ENCODE measurements around the gene ACP2. TPM values are rescaled to one million over a fixed set of nuclear protein-coding genes. Genes with fewer than 3 reads are reported as not detected.
A peak's percentile ranks its signal among the peaks of the same experiment; 100 is the strongest.
"Not testable (repeated sequence)": the region's sequence is repeated elsewhere in the genome, so short reads cannot be mapped to it uniquely, and the experiment has no call there.

ACP2 gene
- total and polyA plus RNA-seq, 7 donors, result 7.1 to 19.0 (median 16.4) TPM

DNA sequence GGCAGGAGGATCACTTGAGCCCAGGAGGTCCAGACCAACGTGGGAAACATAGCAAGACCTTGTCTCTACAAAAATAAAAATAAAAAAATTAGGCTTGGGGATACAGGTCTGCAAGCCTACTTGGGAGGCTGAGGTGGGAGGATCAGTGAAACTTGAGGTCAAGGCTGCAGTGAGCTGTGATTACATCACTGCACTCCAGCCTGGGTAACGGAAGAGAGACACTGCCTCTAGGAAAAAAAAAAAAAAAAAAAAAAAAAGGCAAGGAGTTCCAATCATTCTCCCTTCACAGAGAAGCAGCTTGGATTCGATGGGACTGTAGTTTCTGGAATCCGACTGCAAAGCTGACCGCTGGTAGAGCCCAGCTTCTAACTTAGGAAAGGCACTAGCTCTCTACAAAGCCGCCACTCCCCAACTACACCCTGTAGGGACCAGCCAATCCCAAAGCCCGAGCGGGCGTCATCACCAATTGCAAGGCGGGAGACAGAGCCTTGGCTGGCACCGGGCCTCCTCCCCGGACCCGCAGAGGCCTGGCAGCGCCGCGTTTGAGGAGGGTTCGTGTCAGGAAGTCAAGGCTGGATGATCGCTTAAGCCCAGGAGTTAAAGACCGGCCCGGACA, 34.6 kb downstream of the ACP2 start:
- peak overlapping the region; percentile 92 for H3K27ac ChIP-seq
- intact Hi-C loops (cut with DNase I), result loop anchor here in 1 of 2 donors (2.0 kb wide), 1 partner anchor 27 kb away; the partner anchor contains the start of gene PACSIN3
- no peak for TF ChIP-seq CTCF (IDR thresholded peaks at IDR 0.05)
- no peaks in the 10 kb centered on the region for H3K9me3 ChIP-seq
- peaks cover 0 to 22% of the 10 kb centered on the region in 2 donors for H3K36me3 ChIP-seq (ENCODE audit: insufficient read depth in 1 of 2, low read depth in 1 of 2)
- peaks cover 23% of the 10 kb centered on the region for H3K4me1 ChIP-seq
- H3K4me3 ChIP-seq, result peak overlapping the region; percentile 83
- ATAC-seq (peak; percentile 93 to 95 (median 94)), DNase-seq (peak; percentile 93 to 96)
- H3K27me3 ChIP-seq (ENCODE audit: insufficient read depth in 3 of 3, low read length in 2 of 3), result no peaks in the 10 kb centered on the region
- 5 to 7% (median 5%) methylated on average over 20 of the region's 20 CpGs for WGBS, 3 donors

DNA sequence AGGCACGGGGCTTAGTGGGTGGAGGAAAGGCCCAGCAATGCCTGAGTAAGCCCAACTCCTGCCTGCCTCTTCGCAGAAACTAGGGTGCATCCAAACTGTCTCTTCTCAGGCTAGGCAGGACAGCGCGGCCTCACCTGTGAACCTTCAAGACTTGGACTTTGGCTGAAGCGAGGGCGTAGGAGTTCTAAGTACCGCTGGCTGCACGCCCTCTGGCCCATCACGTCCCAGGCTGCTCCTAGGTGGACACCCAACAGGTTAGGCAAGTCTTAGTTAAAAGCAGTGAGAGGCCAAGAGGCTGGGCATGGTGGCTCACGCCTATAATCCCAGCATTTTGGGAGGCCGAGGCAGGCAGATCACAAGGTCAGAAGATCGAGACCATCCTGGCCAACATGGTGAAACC, 35.7 kb downstream of the ACP2 start:
- intact Hi-C loops (cut with DNase I), result no loop called here
- 92 to 94% (median 94%) methylated on average over 12 of the region's 12 CpGs for WGBS, 3 donors
- no peak for ATAC-seq

GRCh38 chr11:47208628-47209027, 40.0 kb downstream of the ACP2 start:
- no peak for DNase-seq
- Histone ChIP-seq H3K4me1 (peaks cover 3% of the 10 kb centered on the region), H3K27ac (no peak overlapping the region), H3K27me3 (ENCODE audit: insufficient read depth in 3 of 3, low read length in 2 of 3) (no peaks in the 10 kb centered on the region), H3K4me3 (no peak overlapping the region), H3K9me3 (no peaks in the 10 kb centered on the region), H3K36me3 (ENCODE audit: insufficient read depth in 1 of 2, low read depth in 1 of 2) (no peaks in the 10 kb centered on the region)
- no peak for ATAC-seq
- 74 to 79% (median 75%) methylated on average over 5 of the region's 5 CpGs for WGBS, 3 donors
- no peak for TF ChIP-seq CTCF (IDR thresholded peaks at IDR 0.05)
- intact Hi-C loops (cut with DNase I), result no loop called here

More for the DNA sequence above, 35.7 kb downstream of the ACP2 start:
- Histone ChIP-seq H3K36me3 (ENCODE audit: insufficient read depth in 1 of 2, low read depth in 1 of 2) (peaks cover 0 to 11% of the 10 kb centered on the region in 2 donors), H3K9me3 (no peaks in the 10 kb centered on the region), H3K27me3 (ENCODE audit: insufficient read depth in 3 of 3, low read length in 2 of 3) (no peaks in the 10 kb centered on the region), H3K4me3 (no peak overlapping the region), H3K27ac (peak overlapping the region; percentile 92), H3K4me1 (peaks cover 23% of the 10 kb centered on the region)
- no peak for DNase-seq
- TF ChIP-seq CTCF (IDR thresholded peaks at IDR 0.05), result no peak

GRCh38 chr11:47208008-47208552, 40.5 kb downstream of the ACP2 start:
- H3K4me1 ChIP-seq; H3K27ac ChIP-seq; H3K36me3 ChIP-seq (ENCODE audit: insufficient read depth in 1 of 2, low read depth in 1 of 2); H3K27me3 ChIP-seq (ENCODE audit: insufficient read depth in 3 of 3, low read length in 2 of 3); DNase-seq; intact Hi-C loops (cut with DNase I); H3K4me3 ChIP-seq; ATAC-seq; H3K9me3 ChIP-seq: not testable (repeated sequence)
- WGBS, 3 donors, result 91 to 92% (median 92%) methylated on average over 13 of the region's 13 CpGs

- Histone ChIP-seq H3K36me3 (ENCODE audit: insufficient read depth in 1 of 2, low read depth in 1 of 2) (no peaks in the 10 kb centered on the region), H3K4me1 (no peaks in the 10 kb centered on the region), H3K9me3 (no peaks in the 10 kb centered on the region), H3K27me3 (ENCODE audit: insufficient read depth in 3 of 3, low read length in 2 of 3) (no peaks in the 10 kb centered on the region), H3K4me3 (no peak overlapping the region), H3K27ac (no peak overlapping the region)
- no peak for DNase-seq
- ATAC-seq, result no peak
- WGBS, 3 donors, result 80 to 86% (median 83%) methylated on average over 6 of the region's 6 CpGs
- no peak for TF ChIP-seq CTCF (IDR thresholded peaks at IDR 0.05)
- intact Hi-C loops (cut with DNase I), result no loop called here
Observed at GRCh38 chr11:47207459-47207858, 41.2 kb downstream of the ACP2 start.

GRCh38 chr11:47206577-47206976, 42.0 kb downstream of the ACP2 start:
- intact Hi-C loops (cut with DNase I), result not testable (repeated sequence)

More at GRCh38 chr11:47206577-47206976, 42.0 kb downstream of the ACP2 start:
- H3K4me1 ChIP-seq; DNase-seq; H3K36me3 ChIP-seq (ENCODE audit: insufficient read depth in 1 of 2, low read depth in 1 of 2); ATAC-seq; H3K9me3 ChIP-seq; H3K27ac ChIP-seq; H3K27me3 ChIP-seq (ENCODE audit: insufficient read depth in 3 of 3, low read length in 2 of 3); H3K4me3 ChIP-seq: not testable (repeated sequence)
- WGBS, 3 donors, result 91 to 95% (median 92%) methylated on average over 5 of the region's 5 CpGs

All from psoas muscle (tissue), 8 donors.